ENCODE data around the gene ZNF446.

DNA sequence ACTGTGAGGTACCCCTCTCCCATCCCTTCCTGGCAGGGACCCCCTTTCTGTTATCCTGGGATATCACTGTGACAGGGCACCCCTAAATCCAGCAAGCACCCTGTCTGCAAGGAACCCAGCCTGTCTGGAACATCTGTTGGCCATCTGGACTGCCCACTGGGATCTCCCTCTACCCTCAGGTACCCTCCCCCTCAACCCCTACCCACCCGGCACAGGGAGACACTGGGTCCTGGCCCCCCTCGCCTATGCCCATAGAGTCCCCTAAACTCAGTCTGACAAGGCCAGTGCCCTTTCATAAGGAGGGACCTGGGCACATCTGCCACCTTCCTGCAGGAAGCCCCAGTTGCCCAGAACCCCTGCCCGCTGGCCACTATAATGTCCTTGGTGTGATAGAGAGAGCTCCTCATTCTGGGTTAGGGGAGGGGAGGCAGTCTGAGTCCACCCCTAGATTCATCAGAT lies 38.4 kb downstream of the ZNF446 start:
- no peak for TF ChIP-seq ZNF445 (CRISPR knock-in tag; IDR thresholded peaks at IDR 0.05; ENCODE audit: low read depth)
- no peak for TF ChIP-seq MIER1 (IDR thresholded peaks at IDR 0.05; ENCODE audit: low read depth)
- no peak for TF ChIP-seq ZNF184 (CRISPR knock-in tag; IDR thresholded peaks at IDR 0.05)
- TF ChIP-seq, protein P1, sequence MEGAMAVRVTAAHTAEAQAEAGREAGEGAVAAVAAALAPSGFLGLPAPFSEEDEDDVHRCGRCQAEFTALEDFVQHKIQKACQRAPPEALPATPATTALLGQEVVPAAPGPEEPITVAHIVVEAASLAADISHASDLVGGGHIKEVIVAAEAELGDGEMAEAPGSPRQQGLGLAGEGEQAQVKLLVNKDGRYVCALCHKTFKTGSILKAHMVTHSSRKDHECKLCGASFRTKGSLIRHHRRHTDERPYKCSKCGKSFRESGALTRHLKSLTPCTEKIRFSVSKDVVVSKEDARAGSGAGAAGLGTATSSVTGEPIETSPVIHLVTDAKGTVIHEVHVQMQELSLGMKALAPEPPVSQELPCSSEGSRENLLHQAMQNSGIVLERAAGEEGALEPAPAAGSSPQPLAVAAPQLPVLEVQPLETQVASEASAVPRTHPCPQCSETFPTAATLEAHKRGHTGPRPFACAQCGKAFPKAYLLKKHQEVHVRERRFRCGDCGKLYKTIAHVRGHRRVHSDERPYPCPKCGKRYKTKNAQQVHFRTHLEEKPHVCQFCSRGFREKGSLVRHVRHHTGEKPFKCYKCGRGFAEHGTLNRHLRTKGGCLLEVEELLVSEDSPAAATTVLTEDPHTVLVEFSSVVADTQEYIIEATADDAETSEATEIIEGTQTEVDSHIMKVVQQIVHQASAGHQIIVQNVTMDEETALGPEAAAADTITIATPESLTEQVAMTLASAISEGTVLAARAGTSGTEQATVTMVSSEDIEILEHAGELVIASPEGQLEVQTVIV (CRISPR knock-in tag; IDR thresholded peaks at IDR 0.05; ENCODE audit: borderline replicate concordance) = no peak
- TF ChIP-seq ELF1 (tag; IDR thresholded peaks at IDR 0.05) = no peak
- TF ChIP-seq YY1 (IDR thresholded peaks at IDR 0.05; ENCODE audit: borderline replicate concordance in 1 of 3, control insufficient read depth in 1 of 3, extremely low read depth in 1 of 3, insufficient read depth in 3 of 3, insufficient read length in 1 of 3, insufficient replicate concordance in 2 of 3, low read depth in 1 of 3, low read length in 2 of 3) = no peak
- no peak for TF ChIP-seq SMAD4 (CRISPR knock-in tag; conservative IDR thresholded peaks at IDR 0.05)
- TF ChIP-seq, protein P2, sequence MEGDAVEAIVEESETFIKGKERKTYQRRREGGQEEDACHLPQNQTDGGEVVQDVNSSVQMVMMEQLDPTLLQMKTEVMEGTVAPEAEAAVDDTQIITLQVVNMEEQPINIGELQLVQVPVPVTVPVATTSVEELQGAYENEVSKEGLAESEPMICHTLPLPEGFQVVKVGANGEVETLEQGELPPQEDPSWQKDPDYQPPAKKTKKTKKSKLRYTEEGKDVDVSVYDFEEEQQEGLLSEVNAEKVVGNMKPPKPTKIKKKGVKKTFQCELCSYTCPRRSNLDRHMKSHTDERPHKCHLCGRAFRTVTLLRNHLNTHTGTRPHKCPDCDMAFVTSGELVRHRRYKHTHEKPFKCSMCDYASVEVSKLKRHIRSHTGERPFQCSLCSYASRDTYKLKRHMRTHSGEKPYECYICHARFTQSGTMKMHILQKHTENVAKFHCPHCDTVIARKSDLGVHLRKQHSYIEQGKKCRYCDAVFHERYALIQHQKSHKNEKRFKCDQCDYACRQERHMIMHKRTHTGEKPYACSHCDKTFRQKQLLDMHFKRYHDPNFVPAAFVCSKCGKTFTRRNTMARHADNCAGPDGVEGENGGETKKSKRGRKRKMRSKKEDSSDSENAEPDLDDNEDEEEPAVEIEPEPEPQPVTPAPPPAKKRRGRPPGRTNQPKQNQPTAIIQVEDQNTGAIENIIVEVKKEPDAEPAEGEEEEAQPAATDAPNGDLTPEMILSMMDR (IDR thresholded peaks at IDR 0.05 in 2 of 3, conservative IDR thresholded peaks at IDR 0.05 in 1 of 3; ENCODE audit: insufficient read depth in 2 of 3, low read depth in 1 of 3, low read length in 3 of 3) = no peak
